Natural killer cell (primary cell): Measurements from ENCODE around the gene NLN. TPM values are rescaled to one million over a fixed set of nuclear protein-coding genes. Genes with fewer than 3 reads are reported as not detected.
"Not testable (repeated sequence)": the region's sequence is repeated elsewhere in the genome, so short reads cannot be mapped to it uniquely, and the experiment has no call there.

Experiments used
- ATAC-seq, 3 donors: fragments of 150-1000 bp in 2 of 3; fragments of 200-7000 bp in 1 of 3; cut with Tn5 transposase; 1 replicate in 1 of 3; 2 replicates in 2 of 3; pipeline ENCODE4 v1.10.0; 2021; ENCODE audit warnings: mild to moderate bottlenecking in 2 of 3, moderate library complexity in 2 of 3
- DNase-seq, 2 donors: peaks; one replicate each; pipeline versions ENCODE4 v3.0.0 to v3.0.0-alpha.2; 2013 to 2021; ENCODE audit warnings: mixed read lengths in 1 of 2
- H3K27ac ChIP-seq: one replicate; pipeline ENCODE4 v1.5.1; 2013; ENCODE audit warnings: mild to moderate bottlenecking, low read length
- H3K27me3 ChIP-seq: one replicate; pipeline ENCODE4 v1.6.1; 2013; ENCODE audit warnings: low read length; ENCODE audit not compliant: control insufficient read depth, insufficient read depth
- H3K36me3 ChIP-seq: one replicate; pipeline ENCODE4 v1.6.1; 2013; ENCODE audit warnings: low read length; ENCODE audit not compliant: control insufficient read depth, insufficient read depth
- H3K4me1 ChIP-seq: one replicate; pipeline ENCODE4 v1.6.1; 2013; ENCODE audit warnings: low read length; ENCODE audit not compliant: control insufficient read depth, insufficient read depth
- H3K4me3 ChIP-seq: one replicate; pipeline ENCODE4 v1.5.1; 2013; ENCODE audit warnings: low read length
- H3K9me3 ChIP-seq: one replicate; pipeline ENCODE4 v1.6.1; 2013; ENCODE audit warnings: low read length; ENCODE audit not compliant: control insufficient read depth, insufficient read depth
- H3K27ac Mint-ChIP-seq, 2 donors: one replicate each; pipeline ENCODE4 v1.8.0; 2022; ENCODE audit warnings: mild to moderate bottlenecking in 2 of 2, mixed read lengths in 2 of 2, moderate library complexity in 1 of 2
- H3K27me3 Mint-ChIP-seq, 2 donors: one replicate each; pipeline ENCODE4 v1.8.0; 2022; ENCODE audit warnings: low read depth in 2 of 2, mixed read lengths in 2 of 2
- H3K36me3 Mint-ChIP-seq: one replicate; pipeline ENCODE4 v1.8.0; 2022; ENCODE audit warnings: mixed read lengths
- H3K4me1 Mint-ChIP-seq, 2 donors: one replicate each; pipeline ENCODE4 v1.8.0; 2022; ENCODE audit warnings: mixed read lengths in 2 of 2
- H3K4me3 Mint-ChIP-seq: one replicate; pipeline ENCODE4 v1.8.0; 2022; ENCODE audit warnings: mild to moderate bottlenecking, moderate library complexity, mixed read lengths
- H3K9me3 Mint-ChIP-seq, 2 donors: one replicate each; pipeline ENCODE4 v1.8.0; 2022; ENCODE audit warnings: mixed read lengths in 2 of 2
- CTCF ChIP-seq: fragments of 200-600 bp; IDR thresholded peaks from one replicate; pipeline ENCODE4 v1.8.0; 2022; ENCODE audit warnings: antibody characterized with exemption
- WGBS: methylation state at CpG from one replicate; pipeline ENCODE4 v1.1.7; 2013; ENCODE audit warnings: missing lambda C conversion rate; ENCODE audit not compliant: insufficient coverage; 5-methylcytosine and 5-hydroxymethylcytosine counted together
- intact Hi-C: fragments of 100-400 bp; cut with micrococcal nuclease; formaldehyde crosslinking; loops from one replicate; pipeline ENCODE4 v1.14.2; 2022
- total RNA-seq, 4 donors: library from RNA; stranded (reverse); fragments of 120-200 nt in 1 of 4; gene quantifications; one replicate each; pipeline versions ENCODE4 v1.2.3 to v1.2.4, GENCODE V29; 2013 to 2022

Gene NLN
- total RNA-seq, 3 donors from 2014 or later (not counting 1 experiment from before 2014, with no cell fraction given): 0.86 to 2.0 (median 1.3) TPM

- H3K9me3 Mint-ChIP-seq: no peaks in the 10 kb centered on the region
- peaks cover 6 to 10% of the 10 kb centered on the region in 2 donors for H3K4me1 Mint-ChIP-seq
- intact Hi-C loops: no loop called here
- no peak overlapping the region for H3K27ac Mint-ChIP-seq
- Histone ChIP-seq H3K9me3 (peaks cover 8% of the 10 kb centered on the region), H3K36me3 (no peaks in the 10 kb centered on the region), H3K4me3 (no peak overlapping the region), H3K27me3 (no peaks in the 10 kb centered on the region), H3K4me1 (peaks cover 4% of the 10 kb centered on the region), H3K27ac (no peak overlapping the region)
- no peaks in the 10 kb centered on the region for H3K27me3 Mint-ChIP-seq
- DNase-seq (no peak), ATAC-seq (no peak)
- no peak for TF ChIP-seq CTCF
- no peaks in the 10 kb centered on the region for H3K36me3 Mint-ChIP-seq
- 78% methylated on average over 1 of the region's 2 CpGs for WGBS
- H3K4me3 Mint-ChIP-seq: no peak overlapping the region
These were observed 83.1 kb downstream of the NLN start for GRCh38 chr5:65805089-65805488.

GRCh38 chr5:65807494-65807893, 85.5 kb downstream of the NLN start:
- H3K36me3 ChIP-seq, H3K4me3 Mint-ChIP-seq, H3K36me3 Mint-ChIP-seq, H3K9me3 Mint-ChIP-seq, DNase-seq, H3K4me3 ChIP-seq, H3K27me3 ChIP-seq, ATAC-seq, H3K9me3 ChIP-seq, H3K27ac ChIP-seq, H3K4me1 Mint-ChIP-seq, intact Hi-C loops, H3K4me1 ChIP-seq, H3K27ac Mint-ChIP-seq, H3K27me3 Mint-ChIP-seq: not testable (repeated sequence)
- WGBS: 100% methylated on average over 5 of the region's 5 CpGs

GRCh38 chr5:65808251-65808741, 86.3 kb downstream of the NLN start:
- ATAC-seq (no peak), DNase-seq (no peak)
- peaks cover 6 to 10% of the 10 kb centered on the region in 2 donors for H3K4me1 Mint-ChIP-seq
- intact Hi-C loops: no loop called here
- no peaks in the 10 kb centered on the region for H3K36me3 Mint-ChIP-seq
- H3K27me3 Mint-ChIP-seq: no peaks in the 10 kb centered on the region
- Histone ChIP-seq H3K27ac (no peak overlapping the region), H3K27me3 (no peaks in the 10 kb centered on the region), H3K36me3 (no peaks in the 10 kb centered on the region), H3K9me3 (no peaks in the 10 kb centered on the region), H3K4me1 (peaks cover 4% of the 10 kb centered on the region), H3K4me3 (no peak overlapping the region)
- WGBS: 88% methylated on average over 4 of the region's 5 CpGs
- H3K27ac Mint-ChIP-seq: no peak overlapping the region
- TF ChIP-seq CTCF: no peak
- no peak overlapping the region for H3K4me3 Mint-ChIP-seq
- H3K9me3 Mint-ChIP-seq: no peaks in the 10 kb centered on the region

- Histone ChIP-seq H3K36me3 (no peaks in the 10 kb centered on the region), H3K4me3 (no peak overlapping the region), H3K9me3 (no peaks in the 10 kb centered on the region), H3K4me1 (no peaks in the 10 kb centered on the region), H3K27ac (no peak overlapping the region), H3K27me3 (no peaks in the 10 kb centered on the region)
- Mint-ChIP-seq H3K27ac (no peak overlapping the region), H3K36me3 (no peaks in the 10 kb centered on the region), H3K4me3 (no peak overlapping the region), H3K27me3 (no peaks in the 10 kb centered on the region), H3K9me3 (no peaks in the 10 kb centered on the region), H3K4me1 (peaks cover 4 to 8% of the 10 kb centered on the region in 2 donors)
- WGBS: no CpG with 5 or more reads among the region's 1 CpG
- no peak for TF ChIP-seq CTCF
- ATAC-seq (no peak), DNase-seq (no peak)
- intact Hi-C loops: no loop called here
These were observed 86.8 kb downstream of the NLN start for GRCh38 chr5:65808818-65809217.
